Measurements from ENCODE around the gene METRNL. TPM values are rescaled to one million over a fixed set of nuclear protein-coding genes. Genes with fewer than 3 reads are reported as not detected.
A peak's percentile ranks its signal among the peaks of the same experiment; 100 is the strongest.

Gene METRNL
- total RNA-seq, 1 donor from 2014 or later: 257 TPM

- intact Hi-C loops (cut with DNase I): no loop called here
- DNase-seq (ENCODE audit: low spot score in 2 of 2): peak; percentile 7 to 63
- no peaks in the 10 kb centered on the region for H3K27me3 ChIP-seq
These were observed 42.8 kb downstream of the METRNL start for GRCh38 chr17:83121921-83122820.

GRCh38 chr17:83122834-83123233, 43.4 kb downstream of the METRNL start:
- peak; percentile 6 to 64 for DNase-seq (ENCODE audit: low spot score in 2 of 2)
- Histone ChIP-seq H3K27ac (peak overlapping the region in 1 of 2 donors; percentile 2), H3K4me3 (no peak overlapping the region), H3K27me3 (no peaks in the 10 kb centered on the region), H3K36me3 (no peaks in the 10 kb centered on the region), H3K9me3 (no peaks in the 10 kb centered on the region), H3K4me1 (no peaks in the 10 kb centered on the region)
- TF ChIP-seq CTCF (IDR thresholded peaks at IDR 0.05): no peak
- intact Hi-C loops (cut with DNase I): no loop called here

More at GRCh38 chr17:83121921-83122820, 42.8 kb downstream of the METRNL start:
- H3K4me3 ChIP-seq: peak overlapping the region in 1 of 2 donors; percentile 43
- H3K9me3 ChIP-seq: no peaks in the 10 kb centered on the region
- H3K27ac ChIP-seq: peak overlapping the region; percentile 2
- no peaks in the 10 kb centered on the region for H3K36me3 ChIP-seq
- no peak for TF ChIP-seq CTCF (IDR thresholded peaks at IDR 0.05)
- no peaks in the 10 kb centered on the region for H3K4me1 ChIP-seq

- Histone ChIP-seq H3K27me3 (no peaks in the 10 kb centered on the region), H3K4me3 (no peak overlapping the region), H3K4me1 (no peaks in the 10 kb centered on the region), H3K36me3 (no peaks in the 10 kb centered on the region), H3K27ac (no peak overlapping the region), H3K9me3 (no peaks in the 10 kb centered on the region)
- peak; percentile 5 to 55 for DNase-seq (ENCODE audit: low spot score in 2 of 2)
- intact Hi-C loops (cut with DNase I): no loop called here
- no peak for TF ChIP-seq CTCF (IDR thresholded peaks at IDR 0.05)
These were observed 44.7 kb downstream of the METRNL start for GRCh38 chr17:83123896-83124801.

- Histone ChIP-seq H3K4me1 (no peaks in the 10 kb centered on the region), H3K36me3 (no peaks in the 10 kb centered on the region), H3K4me3 (no peak overlapping the region), H3K9me3 (no peaks in the 10 kb centered on the region), H3K27ac (no peak overlapping the region), H3K27me3 (no peaks in the 10 kb centered on the region)
- TF ChIP-seq CTCF (IDR thresholded peaks at IDR 0.05): no peak
- intact Hi-C loops (cut with DNase I): no loop called here
- DNase-seq (ENCODE audit: low spot score in 2 of 2): peak; percentile 7 to 65
These were observed 45.6 kb downstream of the METRNL start for GRCh38 chr17:83124871-83125514.

- Histone ChIP-seq H3K27me3 (no peaks in the 10 kb centered on the region), H3K4me3 (no peak overlapping the region), H3K27ac (no peak overlapping the region), H3K36me3 (no peaks in the 10 kb centered on the region), H3K9me3 (no peaks in the 10 kb centered on the region), H3K4me1 (no peaks in the 10 kb centered on the region)
- intact Hi-C loops (cut with DNase I): no loop called here
- DNase-seq (ENCODE audit: low spot score in 2 of 2): peak; percentile 14 to 81
- TF ChIP-seq CTCF (IDR thresholded peaks at IDR 0.05): no peak
These were observed 46.3 kb downstream of the METRNL start for GRCh38 chr17:83125515-83126274.
